GM12878 (cell line): ENCODE measurements around the gene LSMEM2. TPM values are rescaled to one million over a fixed set of nuclear protein-coding genes. Genes with fewer than 3 reads are reported as not detected.

ENCODE experiments used
- BACH1 ChIP-seq: fragments of 450-650 bp; IDR thresholded peaks from 2 replicates; pipeline ENCODE4 v1.6.1; 2017; ENCODE audit warnings: mild to moderate bottlenecking, borderline replicate concordance
- BCL11A ChIP-seq: IDR thresholded peaks from 2 replicates; pipeline ENCODE4 v1.6.1; 2011; ENCODE audit warnings: low read depth, low read length
- CREB1 ChIP-seq: IDR thresholded peaks from 2 replicates; pipeline ENCODE4 v1.6.1; 2012; ENCODE audit warnings: low read depth, mild to moderate bottlenecking, inconsistent platforms
- CREM ChIP-seq: IDR thresholded peaks from 2 replicates; pipeline ENCODE4 v1.6.1; 2014; ENCODE audit warnings: antibody characterized with exemption, low read depth
- GABPA ChIP-seq: IDR thresholded peaks from 2 replicates; pipeline ENCODE4 v1.6.1; 2014; ENCODE audit warnings: antibody characterized with exemption, low read depth, mild to moderate bottlenecking, inconsistent platforms
- HDAC6 ChIP-seq: fragments of 200-600 bp; sonication (generic); IDR thresholded peaks from one replicate; pipeline ENCODE4 v1.8.0; 2017; ENCODE audit warnings: antibody characterized with exemption; ENCODE audit not compliant: unreplicated experiment
- IRF3 ChIP-seq: fragments of 450-650 bp; IDR thresholded peaks from 2 replicates; pipeline ENCODE4 v1.6.1; 2014; ENCODE audit warnings: mild to moderate bottlenecking
- NKRF ChIP-seq: fragments of 450-650 bp; conservative IDR thresholded peaks from 2 replicates; pipeline ENCODE4 v1.6.1; 2017; ENCODE audit warnings: mild to moderate bottlenecking, moderate library complexity
- NR2F1 ChIP-seq: fragments of 450-650 bp; conservative IDR thresholded peaks from 2 replicates; pipeline ENCODE4 v1.6.1; 2017; ENCODE audit warnings: mild to moderate bottlenecking
- RUNX3 ChIP-seq: IDR thresholded peaks from 2 replicates; pipeline ENCODE4 v1.6.1; 2012; ENCODE audit warnings: low read length, inconsistent platforms
- SREBF2 ChIP-seq: IDR thresholded peaks from 2 replicates; pipeline ENCODE4 v1.6.1; 2012; ENCODE audit warnings: mild to moderate bottlenecking, low read length
- SRF ChIP-seq, 2 experiments: IDR thresholded peaks; 2 replicates each; pipeline ENCODE4 v1.6.1; 2011; ENCODE audit warnings: low read depth in 2 of 2, low read length in 2 of 2, mild to moderate bottlenecking in 1 of 2, moderate library complexity in 1 of 2
- TARDBP ChIP-seq: IDR thresholded peaks from 2 replicates; pipeline ENCODE4 v1.6.1; 2016; ENCODE audit warnings: borderline replicate concordance
- TCF3 ChIP-seq: IDR thresholded peaks from 2 replicates; pipeline ENCODE4 v1.6.1; 2012; ENCODE audit warnings: low read depth, mild to moderate bottlenecking, low read length, borderline replicate concordance; ENCODE audit not compliant: insufficient read depth
- TCF7 ChIP-seq: IDR thresholded peaks from 2 replicates; pipeline ENCODE4 v1.6.1; 2014; ENCODE audit warnings: antibody characterized with exemption, borderline replicate concordance
- WRNIP1 ChIP-seq: IDR thresholded peaks from 2 replicates; pipeline ENCODE4 v1.6.1; 2011; ENCODE audit warnings: low read depth, low read length, improper control_type of control experiment, borderline replicate concordance
- ZBTB4 ChIP-seq: fragments of 450-650 bp; formaldehyde crosslinking; IDR thresholded peaks from 2 replicates; pipeline ENCODE4 v1.4.0; 2022; ENCODE audit warnings: mild to moderate bottlenecking, moderate library complexity
- ZNF687 ChIP-seq: fragments of 450-650 bp; IDR thresholded peaks from 2 replicates; pipeline ENCODE4 v1.6.1; 2017; ENCODE audit warnings: mild to moderate bottlenecking, moderate library complexity
- ZSCAN29 ChIP-seq: fragments of 450-650 bp; IDR thresholded peaks from 2 replicates; pipeline ENCODE4 v1.6.1; 2017; ENCODE audit warnings: mild to moderate bottlenecking, moderate library complexity
- polyA plus RNA-seq, 11 experiments: library from polyadenylated mRNA; depleted of rRNA in 4 of 11; unstranded in 6 of 11; stranded (reverse) in 5 of 11; fragments of >200 nt; fragmentation: Nextera tagmentation in 4 of 11; fragmentation: Illumina TruSeq in 1 of 11; extraction: Ambion mirVana in 4 of 11; extraction: Trizol in 1 of 11; gene quantifications; 1 replicate in 1 of 11; 2 replicates in 10 of 11; pipeline versions ENCODE4 v1.2.1 to v1.2.3, GENCODE V29; 2011 to 2016; ENCODE audit warnings: inconsistent platforms in 2 of 11, missing spikeins in 2 of 11, low read depth in 1 of 11
- total RNA-seq, 4 experiments: library from RNA; depleted of rRNA in 3 of 4; stranded (reverse); fragments of >200 nt in 3 of 4; fragmentation: Illumina TruSeq in 1 of 4; extraction: Trizol in 1 of 4; gene quantifications; 2 replicates each; pipeline versions ENCODE4 v1.2.1 to v1.2.3, GENCODE V29; 2013 to 2021

LSMEM2 gene
- total and polyA plus RNA-seq, 10 of the 15 experiments (the other 5 are each of a cell fraction or from before 2014, with no cell fraction given), result 0.17 TPM; not detected in 9

- TF ChIP-seq NKRF, result 0 out of 2 replicates have a peak, but pooled peaks have one; percentile 54
- no peak for TF ChIP-seq NR2F1
- no peak for TF ChIP-seq HDAC6
- peak; percentile 72; the same call in 1 of the 2 replicates for TF ChIP-seq GABPA
- 0 out of 2 replicates have a peak, but pooled peaks have one; percentile 25 for TF ChIP-seq ZNF687
- TF ChIP-seq WRNIP1, result no peak
- TF ChIP-seq RUNX3, result 0 out of 2 replicates have a peak, but pooled peaks have one; percentile 31
- peak; percentile 68; the same call in 1 of the 2 replicates for TF ChIP-seq CREM
- TF ChIP-seq ZBTB4 (CRISPR knock-in tag), result no peak
- TF ChIP-seq SREBF2, result no peak
- no peak; the same call in 1 of the 2 replicates for TF ChIP-seq BACH1
- TF ChIP-seq BCL11A, result no peak
- TF ChIP-seq CREB1, result peak; percentile 68; the same call in 1 of the 2 replicates
- TF ChIP-seq SRF (IDR thresholded peaks at IDR 0.05; ENCODE audit: low read depth in 2 of 2, low read length in 2 of 2), result 0 out of 4 replicates have a peak, but pooled peaks of 1 of the 2 experiments have one; percentile 9
- no peak for TF ChIP-seq ZSCAN29
- TF ChIP-seq TCF7, result no peak
- TF ChIP-seq TARDBP, result no peak
- no peak for TF ChIP-seq TCF3
- no peak for TF ChIP-seq IRF3
Measured at GRCh38 chr3:50237754-50238548, 40.9 kb upstream of the LSMEM2 start (continued).
